Suprapubic skin (tissue), 3 donors: ENCODE data around the gene EDA.

ENCODE experiments used
- EP300 ChIP-seq: sonication (generic); formaldehyde crosslinking; IDR thresholded peaks from one replicate; pipeline ENCODE4 v1.6.1; 2017; ENCODE audit warnings: antibody characterized with exemption
- TF ChIP-seq, protein P1 (sequence below), 2 donors: fragments of 200-600 bp in 1 of 2; fragments of 450-650 bp in 1 of 2; sonication (generic) in 1 of 2; IDR thresholded peaks; one replicate each; pipeline ENCODE4 v1.5.1; 2016 to 2019; ENCODE audit warnings: antibody characterized with exemption in 2 of 2, mild to moderate bottlenecking in 1 of 2, moderate library complexity in 1 of 2

DNA sequence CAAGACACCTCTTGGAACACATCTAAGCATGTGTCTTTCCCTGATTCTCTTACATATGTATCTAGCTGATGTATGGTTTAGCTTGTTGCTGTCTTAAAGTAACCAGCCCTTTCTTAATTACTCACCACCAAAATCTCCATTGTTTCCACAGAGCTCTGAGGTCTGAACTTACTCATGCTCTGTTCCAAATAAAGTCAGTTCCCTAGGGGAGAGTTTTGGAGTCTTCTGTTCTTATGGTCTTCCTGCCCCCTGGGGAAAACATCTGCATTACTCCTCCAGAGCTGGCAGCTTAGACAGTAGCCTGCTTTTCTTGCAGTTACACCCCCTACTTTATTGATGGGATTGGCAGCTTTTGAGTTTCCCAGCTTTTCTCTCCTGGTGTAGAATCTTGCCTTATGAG, 125.8 kb downstream of the EDA start:
- no peak for TF ChIP-seq EP300
- TF ChIP-seq, protein P1, sequence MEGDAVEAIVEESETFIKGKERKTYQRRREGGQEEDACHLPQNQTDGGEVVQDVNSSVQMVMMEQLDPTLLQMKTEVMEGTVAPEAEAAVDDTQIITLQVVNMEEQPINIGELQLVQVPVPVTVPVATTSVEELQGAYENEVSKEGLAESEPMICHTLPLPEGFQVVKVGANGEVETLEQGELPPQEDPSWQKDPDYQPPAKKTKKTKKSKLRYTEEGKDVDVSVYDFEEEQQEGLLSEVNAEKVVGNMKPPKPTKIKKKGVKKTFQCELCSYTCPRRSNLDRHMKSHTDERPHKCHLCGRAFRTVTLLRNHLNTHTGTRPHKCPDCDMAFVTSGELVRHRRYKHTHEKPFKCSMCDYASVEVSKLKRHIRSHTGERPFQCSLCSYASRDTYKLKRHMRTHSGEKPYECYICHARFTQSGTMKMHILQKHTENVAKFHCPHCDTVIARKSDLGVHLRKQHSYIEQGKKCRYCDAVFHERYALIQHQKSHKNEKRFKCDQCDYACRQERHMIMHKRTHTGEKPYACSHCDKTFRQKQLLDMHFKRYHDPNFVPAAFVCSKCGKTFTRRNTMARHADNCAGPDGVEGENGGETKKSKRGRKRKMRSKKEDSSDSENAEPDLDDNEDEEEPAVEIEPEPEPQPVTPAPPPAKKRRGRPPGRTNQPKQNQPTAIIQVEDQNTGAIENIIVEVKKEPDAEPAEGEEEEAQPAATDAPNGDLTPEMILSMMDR (IDR thresholded peaks at IDR 0.05), result no peak
